ENCODE results near the gene TENM4. TPM values are rescaled to one million over a fixed set of nuclear protein-coding genes. Genes with fewer than 3 reads are reported as not detected.

Gene TENM4
- total and polyA plus RNA-seq, 10 of the 15 experiments (the other 5 are each of a cell fraction or from before 2014, with no cell fraction given), result 0.03 to 0.12 (median 0.06) TPM; not detected in 7

- TF ChIP-seq, protein P1, sequence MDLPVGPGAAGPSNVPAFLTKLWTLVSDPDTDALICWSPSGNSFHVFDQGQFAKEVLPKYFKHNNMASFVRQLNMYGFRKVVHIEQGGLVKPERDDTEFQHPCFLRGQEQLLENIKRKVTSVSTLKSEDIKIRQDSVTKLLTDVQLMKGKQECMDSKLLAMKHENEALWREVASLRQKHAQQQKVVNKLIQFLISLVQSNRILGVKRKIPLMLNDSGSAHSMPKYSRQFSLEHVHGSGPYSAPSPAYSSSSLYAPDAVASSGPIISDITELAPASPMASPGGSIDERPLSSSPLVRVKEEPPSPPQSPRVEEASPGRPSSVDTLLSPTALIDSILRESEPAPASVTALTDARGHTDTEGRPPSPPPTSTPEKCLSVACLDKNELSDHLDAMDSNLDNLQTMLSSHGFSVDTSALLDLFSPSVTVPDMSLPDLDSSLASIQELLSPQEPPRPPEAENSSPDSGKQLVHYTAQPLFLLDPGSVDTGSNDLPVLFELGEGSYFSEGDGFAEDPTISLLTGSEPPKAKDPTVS (IDR thresholded peaks at IDR 0.05; ENCODE audit: low read depth, low read length), result no peak
- TF ChIP-seq GABPA (IDR thresholded peaks at IDR 0.05; ENCODE audit: low read depth) (no peak), MTA2 (IDR thresholded peaks at IDR 0.05; ENCODE audit: low read depth) (no peak), NR2F1 (conservative IDR thresholded peaks at IDR 0.05) (no peak), RUNX3 (IDR thresholded peaks at IDR 0.05; ENCODE audit: low read length) (no peak), POU2F2 (IDR thresholded peaks at IDR 0.05; ENCODE audit: borderline replicate concordance, low read depth, low read length) (no peak), POLR2AphosphoS2 (IDR thresholded peaks at IDR 0.05; ENCODE audit: low read depth, low read length) (no peak), NBN (IDR thresholded peaks at IDR 0.05) (no peak), NRF1 (conservative IDR thresholded peaks at IDR 0.05; ENCODE audit: low read depth, low read length) (no peak), MYC (IDR thresholded peaks at IDR 0.05; ENCODE audit: insufficient read depth, insufficient read length, insufficient replicate concordance, low read length, severe bottlenecking) (no peak), USF2 (IDR thresholded peaks at IDR 0.05; ENCODE audit: borderline replicate concordance, low read depth, low read length) (no peak), PAX5 (IDR thresholded peaks at IDR 0.05; ENCODE audit: borderline replicate concordance, low read depth, low read length) (no peak)
- TF ChIP-seq, protein P2, sequence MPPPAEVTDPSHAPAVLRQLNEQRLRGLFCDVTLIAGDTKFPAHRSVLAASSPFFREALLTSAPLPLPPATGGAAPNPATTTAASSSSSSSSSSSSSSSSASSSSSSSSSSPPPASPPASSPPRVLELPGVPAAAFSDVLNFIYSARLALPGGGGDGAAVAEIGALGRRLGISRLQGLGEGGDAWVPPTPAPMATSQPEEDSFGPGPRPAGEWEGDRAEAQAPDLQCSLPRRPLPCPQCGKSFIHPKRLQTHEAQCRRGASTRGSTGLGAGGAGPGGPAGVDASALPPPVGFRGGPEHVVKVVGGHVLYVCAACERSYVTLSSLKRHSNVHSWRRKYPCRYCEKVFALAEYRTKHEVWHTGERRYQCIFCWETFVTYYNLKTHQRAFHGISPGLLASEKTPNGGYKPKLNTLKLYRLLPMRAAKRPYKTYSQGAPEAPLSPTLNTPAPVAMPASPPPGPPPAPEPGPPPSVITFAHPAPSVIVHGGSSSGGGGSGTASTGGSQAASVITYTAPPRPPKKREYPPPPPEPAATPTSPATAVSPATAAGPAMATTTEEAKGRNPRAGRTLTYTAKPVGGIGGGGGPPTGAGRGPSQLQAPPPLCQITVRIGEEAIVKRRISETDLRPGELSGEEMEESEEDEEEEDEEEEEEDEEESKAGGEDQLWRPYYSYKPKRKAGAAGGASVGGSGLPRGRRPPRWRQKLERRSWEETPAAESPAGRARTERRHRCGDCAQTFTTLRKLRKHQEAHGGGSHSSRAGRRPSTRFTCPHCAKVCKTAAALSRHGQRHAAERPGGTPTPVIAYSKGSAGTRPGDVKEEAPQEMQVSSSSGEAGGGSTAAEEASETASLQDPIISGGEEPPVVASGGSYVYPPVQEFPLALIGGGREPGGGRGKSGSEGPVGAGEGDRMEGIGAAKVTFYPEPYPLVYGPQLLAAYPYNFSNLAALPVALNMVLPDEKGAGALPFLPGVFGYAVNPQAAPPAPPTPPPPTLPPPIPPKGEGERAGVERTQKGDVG (CRISPR knock-in tag; IDR thresholded peaks at IDR 0.05), result no peak
Observed at GRCh38 chr11:79484872-79485271, 44.0 kb upstream of the TENM4 start (continued).
